OCI-LY1 (cell line): ENCODE data around the gene ATF6.

Source experiments
- H2AFZ ChIP-seq: fragments of 200-600 bp; sonication (generic), shearing (Covaris generic); 2 replicates; pipeline ENCODE4 v1.6.0; 2014; ENCODE audit warnings: antibody characterized with exemption, mild to moderate bottlenecking, low read length
- H3F3A ChIP-seq: fragments of 200-600 bp; sonication (generic), shearing (Covaris generic); 2 replicates; pipeline ENCODE4 v1.6.0; 2014; ENCODE audit warnings: mild to moderate bottlenecking, antibody characterized with exemption, low read length, moderate library complexity; ENCODE audit not compliant: insufficient read depth
- H3K27ac ChIP-seq: fragments of 200-600 bp; sonication (generic); 2 replicates; pipeline ENCODE4 v1.5.1; 2014; ENCODE audit warnings: low read length, mixed run types, mild to moderate bottlenecking, low read depth; ENCODE audit not compliant: poor library complexity, severe bottlenecking
- H3K27me3 ChIP-seq: fragments of 200-600 bp; sonication (generic); 2 replicates; pipeline ENCODE4 v1.6.0; 2014; ENCODE audit warnings: antibody characterized with exemption, mild to moderate bottlenecking, low read length, moderate library complexity; ENCODE audit not compliant: insufficient read depth
- H3K36me3 ChIP-seq: fragments of 200-600 bp; sonication (generic); 2 replicates; pipeline ENCODE4 v1.6.1; 2014; ENCODE audit warnings: mild to moderate bottlenecking, antibody characterized with exemption, low read length, moderate library complexity, mixed read lengths; ENCODE audit not compliant: insufficient read depth
- H3K4me1 ChIP-seq: fragments of 200-600 bp; sonication (generic); 2 replicates; pipeline ENCODE4 v1.5.1; 2014; ENCODE audit warnings: mild to moderate bottlenecking, low read length, moderate library complexity; ENCODE audit not compliant: insufficient read depth, severe bottlenecking
- H3K4me2 ChIP-seq: fragments of 200-600 bp; sonication (generic), shearing (Covaris generic); 2 replicates; pipeline ENCODE4 v1.6.1; 2014; ENCODE audit warnings: low read length
- H3K4me3 ChIP-seq: fragments of 200-600 bp; sonication (generic); 2 replicates; pipeline ENCODE4 v1.5.1; 2014; ENCODE audit warnings: low read length, low read depth, mild to moderate bottlenecking, mixed read lengths; ENCODE audit not compliant: poor library complexity, severe bottlenecking
- H3K79me2 ChIP-seq: fragments of 200-600 bp; shearing (Covaris generic); 2 replicates; pipeline ENCODE4 v1.6.1; 2016; ENCODE audit warnings: mixed run types, low read length, mixed read lengths; ENCODE audit not compliant: insufficient read depth
- H3K9ac ChIP-seq: fragments of 200-600 bp; sonication (generic), shearing (Covaris generic); 2 replicates; pipeline ENCODE4 v1.6.1; 2014; ENCODE audit warnings: mild to moderate bottlenecking, low read length, mixed read lengths
- H3K9me2 ChIP-seq: fragments of 200-600 bp; sonication (generic), shearing (Covaris generic); 2 replicates; pipeline ENCODE4 v1.6.1; 2014; ENCODE audit warnings: low read depth, mild to moderate bottlenecking, low read length, mixed read lengths
- H3K9me3 ChIP-seq: fragments of 200-600 bp; shearing (Covaris generic); 2 replicates; pipeline ENCODE4 v1.6.1; 2014; ENCODE audit warnings: low read length, mixed read lengths
- H4K20me1 ChIP-seq: fragments of 200-600 bp; sonication (generic), shearing (Covaris generic); 2 replicates; pipeline ENCODE4 v1.6.0; 2016; ENCODE audit warnings: mild to moderate bottlenecking, low read length; ENCODE audit not compliant: insufficient read depth
- EZH2 ChIP-seq: fragments of 200-600 bp; sonication (generic), shearing (Covaris generic); IDR thresholded peaks from 2 replicates; pipeline ENCODE4 v1.8.0; 2017; ENCODE audit warnings: borderline replicate concordance, mixed run types, mild to moderate bottlenecking, antibody characterized with exemption, low read length, moderate library complexity, mixed read lengths
- TF ChIP-seq, protein P1 (sequence below): fragments of 200-600 bp; sonication (generic), shearing (Covaris generic); IDR thresholded peaks from 2 replicates; pipeline ENCODE4 v1.5.1; 2017; ENCODE audit warnings: mild to moderate bottlenecking, antibody characterized with exemption, low read length, moderate library complexity, mixed read lengths

Gene ATF6

DNA sequence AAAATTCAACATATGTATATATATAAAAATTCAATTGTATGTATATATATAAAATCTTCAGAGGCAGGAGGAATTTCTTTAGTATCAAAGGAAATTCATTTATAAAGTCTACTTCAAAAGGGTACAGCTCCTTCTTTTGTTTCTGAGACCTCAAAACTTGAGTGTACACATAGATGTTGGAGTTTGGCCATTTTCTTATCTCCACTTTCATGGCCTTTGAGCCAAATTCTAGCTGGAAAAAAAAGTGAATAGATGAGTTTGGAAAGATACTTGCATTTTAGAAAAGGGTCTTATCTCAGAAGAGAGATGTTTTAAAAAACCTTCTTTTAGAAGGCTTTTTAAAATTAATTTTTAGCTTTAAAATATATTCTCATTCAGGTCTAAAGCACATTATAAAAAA, 103.2 kb downstream of the ATF6 start:
- H3K36me3 ChIP-seq: no peaks in the 10 kb centered on the region
- no peak overlapping the region for H3K4me3 ChIP-seq
- no peaks in the 10 kb centered on the region for H3K9me3 ChIP-seq
- no peaks in the 10 kb centered on the region for H3K9me2 ChIP-seq
- no peak overlapping the region for H3K9ac ChIP-seq
- no peaks in the 10 kb centered on the region for H3K27me3 ChIP-seq
- H3K4me1 ChIP-seq: no peaks in the 10 kb centered on the region
- no peaks in the 10 kb centered on the region for H3F3A ChIP-seq
- no peaks in the 10 kb centered on the region for H3K79me2 ChIP-seq
- H3K4me2 ChIP-seq: no peak overlapping the region
- no peak for TF ChIP-seq EZH2
- TF ChIP-seq, protein P1, sequence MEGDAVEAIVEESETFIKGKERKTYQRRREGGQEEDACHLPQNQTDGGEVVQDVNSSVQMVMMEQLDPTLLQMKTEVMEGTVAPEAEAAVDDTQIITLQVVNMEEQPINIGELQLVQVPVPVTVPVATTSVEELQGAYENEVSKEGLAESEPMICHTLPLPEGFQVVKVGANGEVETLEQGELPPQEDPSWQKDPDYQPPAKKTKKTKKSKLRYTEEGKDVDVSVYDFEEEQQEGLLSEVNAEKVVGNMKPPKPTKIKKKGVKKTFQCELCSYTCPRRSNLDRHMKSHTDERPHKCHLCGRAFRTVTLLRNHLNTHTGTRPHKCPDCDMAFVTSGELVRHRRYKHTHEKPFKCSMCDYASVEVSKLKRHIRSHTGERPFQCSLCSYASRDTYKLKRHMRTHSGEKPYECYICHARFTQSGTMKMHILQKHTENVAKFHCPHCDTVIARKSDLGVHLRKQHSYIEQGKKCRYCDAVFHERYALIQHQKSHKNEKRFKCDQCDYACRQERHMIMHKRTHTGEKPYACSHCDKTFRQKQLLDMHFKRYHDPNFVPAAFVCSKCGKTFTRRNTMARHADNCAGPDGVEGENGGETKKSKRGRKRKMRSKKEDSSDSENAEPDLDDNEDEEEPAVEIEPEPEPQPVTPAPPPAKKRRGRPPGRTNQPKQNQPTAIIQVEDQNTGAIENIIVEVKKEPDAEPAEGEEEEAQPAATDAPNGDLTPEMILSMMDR: no peak
- H2AFZ ChIP-seq: no peak overlapping the region
- H4K20me1 ChIP-seq: no peaks in the 10 kb centered on the region
- no peak overlapping the region for H3K27ac ChIP-seq

DNA sequence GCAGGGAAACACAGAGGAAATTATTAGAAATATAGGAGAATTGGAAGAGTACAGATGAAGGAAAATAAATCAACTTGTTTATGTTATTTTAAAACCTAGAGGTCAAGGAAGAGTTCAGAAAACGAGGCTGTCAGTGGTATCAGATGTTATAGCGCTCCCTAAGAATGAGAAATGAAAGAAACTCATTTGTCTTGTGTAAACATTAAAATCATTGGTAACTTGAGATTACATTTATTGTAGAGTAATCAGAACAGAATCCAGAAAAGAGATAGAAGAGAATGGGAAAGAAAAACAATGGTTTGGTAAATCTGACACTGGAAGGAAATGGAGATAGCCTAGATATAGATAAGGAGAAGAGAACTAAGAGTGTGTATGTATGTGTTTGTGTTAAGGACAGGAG, 106.4 kb downstream of the ATF6 start:
- TF ChIP-seq EZH2: no peak
- TF ChIP-seq, protein P1: no peak
- Histone ChIP-seq H3K27ac (no peak overlapping the region), H3K36me3 (no peaks in the 10 kb centered on the region), H3K79me2 (no peaks in the 10 kb centered on the region), H3K27me3 (no peaks in the 10 kb centered on the region), H2AFZ (no peak overlapping the region), H3K9me3 (no peaks in the 10 kb centered on the region), H3K4me1 (no peaks in the 10 kb centered on the region), H3K4me3 (no peak overlapping the region), H3F3A (no peaks in the 10 kb centered on the region), H3K9me2 (no peaks in the 10 kb centered on the region), H3K9ac (no peak overlapping the region), H4K20me1 (no peaks in the 10 kb centered on the region), H3K4me2 (no peak overlapping the region)

DNA sequence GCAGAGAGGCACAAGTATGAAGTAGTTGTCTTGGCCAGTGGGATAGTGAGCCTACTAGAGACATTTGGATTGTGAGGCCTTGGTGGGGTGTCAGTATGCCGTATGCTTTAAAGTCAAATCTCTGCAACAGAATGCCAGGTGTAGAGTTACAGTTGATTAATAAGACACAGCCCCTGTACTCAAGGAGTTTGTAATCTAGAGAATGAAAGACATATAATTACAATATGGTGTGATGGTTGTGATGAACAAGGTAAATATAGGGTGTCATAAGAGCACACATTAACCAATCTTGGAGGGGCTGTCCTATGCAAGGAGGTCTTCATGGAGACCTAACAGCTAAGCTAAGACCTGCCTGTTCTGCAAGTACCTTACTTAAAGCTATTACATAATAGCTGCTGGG, 113.1 kb downstream of the ATF6 start:
- no peaks in the 10 kb centered on the region for H4K20me1 ChIP-seq
- H3K9ac ChIP-seq: no peak overlapping the region
- no peaks in the 10 kb centered on the region for H3F3A ChIP-seq
- no peak overlapping the region for H2AFZ ChIP-seq
- H3K27me3 ChIP-seq: no peaks in the 10 kb centered on the region
- H3K27ac ChIP-seq: no peak overlapping the region
- H3K4me1 ChIP-seq: no peaks in the 10 kb centered on the region
- H3K36me3 ChIP-seq: no peaks in the 10 kb centered on the region
- H3K4me3 ChIP-seq: no peak overlapping the region
- H3K9me2 ChIP-seq: no peaks in the 10 kb centered on the region
- no peak overlapping the region for H3K4me2 ChIP-seq
- no peak for TF ChIP-seq EZH2
- TF ChIP-seq, protein P1: no peak
- H3K9me3 ChIP-seq: no peaks in the 10 kb centered on the region
- no peaks in the 10 kb centered on the region for H3K79me2 ChIP-seq
